ENCODE results near the gene GPR27. TPM values are rescaled to one million over a fixed set of nuclear protein-coding genes. Genes with fewer than 3 reads are reported as not detected.

GPR27 gene
- total RNA-seq, 2 experiments from 2014 or later, result 2.3 to 5.3 TPM

DNA sequence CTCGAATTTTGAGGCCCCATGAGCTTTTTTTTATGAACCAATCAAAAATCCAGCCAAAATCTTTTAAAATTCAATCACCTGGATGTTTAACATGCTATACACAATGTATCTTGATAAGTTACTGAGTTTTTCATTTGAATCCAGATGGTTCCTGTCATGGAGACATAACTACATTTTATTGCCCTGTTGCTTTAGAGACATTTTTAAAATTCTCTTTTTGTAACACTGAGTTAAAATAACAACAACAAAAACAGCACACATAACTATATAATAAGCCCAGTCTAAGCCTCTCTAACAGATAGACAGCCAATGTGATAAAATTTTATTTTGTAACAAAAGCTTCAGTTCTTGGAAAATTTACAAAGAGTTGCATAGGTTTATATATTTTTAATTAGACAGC, 29.5 kb downstream of the GPR27 start:
- H3K27ac Mint-ChIP-seq, result no peak overlapping the region
- peaks cover 51% of the 10 kb centered on the region for H3K4me1 Mint-ChIP-seq
- no peak for DNase-seq
- no peak overlapping the region for H3K4me3 Mint-ChIP-seq
- H3K36me3 Mint-ChIP-seq, result peaks cover 2% of the 10 kb centered on the region
- no peaks in the 10 kb centered on the region for H3K9me3 Mint-ChIP-seq (ENCODE audit: low read depth)
- ATAC-seq, result no peak
- CTCF ChIA-PET, result interaction anchor here (1.7 to 3.5 kb wide), 3 partner anchors 55 to 92 kb away, joined by 5 to 22 read pairs (median 7); no protein-coding TSS in a partner anchor
- H3K27me3 Mint-ChIP-seq, result peaks cover 60% of the 10 kb centered on the region

DNA sequence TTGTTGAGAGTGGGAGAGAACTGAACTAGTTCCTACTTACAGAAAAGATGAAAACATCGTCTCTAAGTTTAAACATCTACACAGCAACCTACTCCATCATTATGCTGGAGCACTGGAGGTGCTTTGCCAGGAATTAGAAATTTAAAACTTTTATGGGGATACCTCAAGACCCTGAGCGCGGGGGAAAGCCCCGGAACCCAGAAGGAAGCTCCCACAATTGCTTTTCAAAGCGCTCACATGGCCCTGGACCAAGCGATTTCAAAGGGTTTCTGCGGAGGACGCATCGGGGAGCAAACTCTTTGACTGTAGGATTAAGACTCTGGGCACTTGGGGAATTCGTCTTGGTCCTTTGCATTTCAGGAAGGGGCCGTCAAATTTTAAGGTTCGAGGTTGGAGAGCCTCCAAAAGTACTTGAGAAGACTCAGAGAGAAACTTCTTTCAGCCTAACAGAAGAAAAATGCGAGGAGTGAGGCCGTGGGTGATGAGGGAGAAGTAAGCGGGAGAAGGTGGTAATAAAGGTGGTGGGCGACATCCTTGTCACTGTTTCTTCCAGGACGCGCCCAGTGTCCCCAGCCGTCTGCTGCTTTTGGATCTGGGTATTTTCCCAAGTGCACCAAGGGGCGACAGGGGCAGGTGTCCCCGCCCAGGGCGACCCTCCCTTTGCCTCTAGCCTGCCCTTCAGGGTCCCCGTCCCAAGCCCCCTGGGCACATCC, 30.7 kb downstream of the GPR27 start:
- H3K27ac Mint-ChIP-seq, result peak overlapping the region; percentile 35
- ATAC-seq, result no peak
- DNase-seq, result no peak

DNA sequence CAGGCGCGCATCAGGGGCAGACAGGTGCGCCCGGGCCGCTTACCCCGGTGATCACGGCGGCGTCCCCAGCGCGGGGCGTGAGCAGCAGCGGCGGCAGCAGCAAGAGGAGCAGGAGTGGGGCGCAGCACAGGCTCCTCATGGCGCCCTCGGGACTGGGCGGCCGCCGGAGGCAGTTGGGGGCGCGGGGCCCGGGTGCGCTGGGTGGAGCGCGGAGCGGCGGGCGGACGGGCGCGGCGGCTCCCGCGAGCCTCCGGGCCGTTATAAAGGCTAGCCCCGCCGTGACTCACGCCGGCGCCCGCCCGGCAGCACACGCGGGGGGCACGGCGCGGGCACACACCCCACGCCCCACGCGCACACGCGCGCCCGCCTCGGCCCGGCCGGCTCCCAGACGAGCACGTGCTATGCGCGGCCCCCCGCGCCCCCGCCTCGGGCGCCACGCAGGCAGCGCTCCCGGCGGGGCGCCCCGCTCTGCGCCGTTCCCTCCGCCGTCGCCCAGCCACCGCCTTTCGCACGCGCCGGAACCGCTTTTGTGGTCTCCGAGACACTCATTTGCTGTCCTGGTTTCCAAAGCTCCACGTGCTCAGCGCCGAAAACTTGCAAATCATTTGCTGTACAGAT, 31.4 kb downstream of the GPR27 start, which contains the start of gene PROK2:
TSS of gene PROK2 (minus strand) at position 235 of the 618 bp plus-strand sequence. CDS start at position 139, 96 bp downstream.
- Mint-ChIP-seq H3K27me3 (peaks cover 60% of the 10 kb centered on the region), H3K27ac (peak within 1 kb of the TSS; percentile 35), H3K36me3 (peaks cover 2% of the 10 kb centered on the region), H3K4me3 (peak within 1 kb of the TSS; percentile 79), H3K9me3 (ENCODE audit: low read depth) (no peaks in the 10 kb centered on the region), H3K4me1 (peaks cover 35% of the 10 kb centered on the region)
- CTCF ChIA-PET, result no interaction called here
- ATAC-seq (peak; percentile 83), DNase-seq (peak; percentile 59)

More for the DNA sequence above, 30.7 kb downstream of the GPR27 start:
- H3K27me3 Mint-ChIP-seq, result peaks cover 60% of the 10 kb centered on the region
- no peaks in the 10 kb centered on the region for H3K9me3 Mint-ChIP-seq (ENCODE audit: low read depth)
- CTCF ChIA-PET, result interaction anchor here (1.7 to 3.5 kb wide), 3 partner anchors 56 to 91 kb away, joined by 5 to 22 read pairs (median 7); no protein-coding TSS in a partner anchor
- peaks cover 2% of the 10 kb centered on the region for H3K36me3 Mint-ChIP-seq
- peak overlapping the region; percentile 79 for H3K4me3 Mint-ChIP-seq
- H3K4me1 Mint-ChIP-seq, result peaks cover 42% of the 10 kb centered on the region

DNA sequence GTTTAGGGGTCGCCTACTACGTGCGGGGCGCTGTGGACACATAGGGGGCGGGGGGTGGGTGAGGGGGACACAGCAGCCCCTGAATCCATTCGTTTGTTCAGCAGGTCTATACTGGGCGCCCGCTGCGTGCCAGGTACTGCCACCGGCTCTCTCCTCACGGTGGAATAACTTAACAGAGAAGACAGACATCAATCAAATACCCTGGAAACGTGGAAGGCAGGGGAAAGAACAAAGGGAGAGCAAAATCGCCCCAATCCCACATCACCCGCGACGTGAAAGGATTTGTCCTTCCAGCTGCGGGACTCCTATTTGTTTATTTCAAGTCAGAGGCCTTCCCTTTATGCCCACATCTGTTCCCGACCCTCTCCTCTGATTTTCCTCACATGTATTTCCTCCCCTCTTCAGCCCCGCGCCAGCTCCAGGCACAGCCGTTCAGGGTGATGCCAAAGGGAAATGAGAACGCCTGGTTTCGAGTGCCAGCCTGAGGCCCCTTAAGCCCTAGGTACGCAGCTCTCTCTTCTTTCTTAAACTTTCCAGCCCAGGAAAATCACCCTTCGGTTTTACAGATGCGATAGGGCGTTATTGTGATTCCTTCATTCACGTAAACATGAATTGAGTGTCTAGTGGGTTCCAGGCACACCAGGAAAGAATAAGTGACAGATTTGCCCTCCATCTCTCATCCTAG, 32.0 kb downstream of the GPR27 start:
- peak overlapping the region; percentile 60 for H3K4me3 Mint-ChIP-seq
- H3K27ac Mint-ChIP-seq, result peak overlapping the region; percentile 11
- DNase-seq (no peak), ATAC-seq (no peak)
- CTCF ChIA-PET, result no interaction called here
- H3K27me3 Mint-ChIP-seq, result peaks cover 62% of the 10 kb centered on the region
- H3K36me3 Mint-ChIP-seq, result peaks cover 2% of the 10 kb centered on the region
- H3K4me1 Mint-ChIP-seq, result peaks cover 29% of the 10 kb centered on the region
- H3K9me3 Mint-ChIP-seq (ENCODE audit: low read depth), result no peaks in the 10 kb centered on the region

DNA sequence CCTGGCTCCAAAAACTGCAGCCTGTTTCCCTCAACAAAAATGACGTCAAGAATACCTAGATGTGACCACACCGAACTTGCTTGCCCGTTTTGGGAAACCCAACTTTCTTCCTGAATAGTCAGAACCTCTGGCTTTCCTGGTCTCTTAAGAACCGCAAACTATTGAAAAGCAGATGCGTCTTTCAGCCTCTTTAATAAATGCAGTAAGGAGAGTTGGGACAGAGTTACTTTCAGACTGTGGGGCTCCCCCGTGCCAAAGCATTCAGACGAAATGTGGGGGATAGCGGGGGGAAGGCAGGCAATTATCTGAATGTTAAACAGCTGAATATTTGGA, 32.5 kb downstream of the GPR27 start:
- DNase-seq, result no peak
- no peak for ATAC-seq
- Mint-ChIP-seq H3K36me3 (peaks cover 2% of the 10 kb centered on the region), H3K4me1 (peaks cover 25% of the 10 kb centered on the region), H3K27me3 (peaks cover 62% of the 10 kb centered on the region), H3K27ac (no peak overlapping the region), H3K4me3 (no peak overlapping the region), H3K9me3 (ENCODE audit: low read depth) (no peaks in the 10 kb centered on the region)
- CTCF ChIA-PET, result no interaction called here

DNA sequence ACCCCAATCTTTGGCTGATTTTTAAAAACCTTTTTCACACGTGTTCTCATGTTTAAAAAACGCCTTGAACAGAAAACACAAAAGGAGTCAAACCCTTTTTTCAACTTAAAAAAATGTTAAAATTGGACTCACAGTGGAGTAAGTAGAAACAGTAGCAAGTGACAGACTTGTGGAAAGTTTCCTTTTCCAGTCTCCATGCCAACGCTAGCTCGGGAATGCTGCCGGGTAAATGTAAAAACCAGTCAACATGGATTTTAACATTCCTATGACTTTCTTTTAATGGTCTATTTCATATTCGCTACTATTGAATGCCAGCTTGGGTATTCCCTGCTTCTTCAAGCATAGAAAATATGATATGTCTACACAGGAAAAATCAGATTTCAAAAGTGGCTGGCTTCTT, 32.9 kb downstream of the GPR27 start:
- H3K4me1 Mint-ChIP-seq, result peaks cover 22% of the 10 kb centered on the region
- peaks cover 2% of the 10 kb centered on the region for H3K36me3 Mint-ChIP-seq
- H3K27ac Mint-ChIP-seq, result no peak overlapping the region
- no peaks in the 10 kb centered on the region for H3K9me3 Mint-ChIP-seq (ENCODE audit: low read depth)
- DNase-seq (no peak), ATAC-seq (no peak)
- no peak overlapping the region for H3K4me3 Mint-ChIP-seq
- CTCF ChIA-PET, result no interaction called here
- peaks cover 60% of the 10 kb centered on the region for H3K27me3 Mint-ChIP-seq

DNA sequence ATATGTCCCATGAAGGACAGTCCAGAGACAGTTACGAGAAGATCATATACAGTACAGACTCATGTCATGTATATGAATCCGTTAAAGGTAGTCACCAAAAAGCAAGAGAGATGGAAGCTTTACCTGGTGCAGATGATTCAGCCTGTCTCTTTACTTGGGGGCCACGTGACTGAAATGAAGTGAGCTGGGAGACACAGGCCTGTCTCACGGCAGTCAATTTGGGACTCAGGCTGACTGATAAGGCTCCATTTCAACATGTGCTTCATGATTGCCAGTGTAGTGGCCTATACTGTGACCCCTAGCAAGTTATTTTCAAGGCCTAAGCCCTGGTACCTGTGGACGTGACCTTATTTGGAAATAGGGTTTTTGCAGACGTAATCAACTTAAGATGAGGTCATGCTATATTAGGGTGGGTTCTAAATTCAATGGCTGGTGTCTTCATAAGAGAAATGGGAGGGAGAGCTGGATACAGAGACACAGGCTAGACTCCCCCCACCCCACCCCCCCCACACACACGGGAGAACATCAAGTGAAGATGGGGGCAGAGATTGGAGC, 34.3 kb downstream of the GPR27 start:
- DNase-seq (no peak), ATAC-seq (no peak)
- peaks cover 21% of the 10 kb centered on the region for H3K4me1 Mint-ChIP-seq
- no peak overlapping the region for H3K4me3 Mint-ChIP-seq
- no peaks in the 10 kb centered on the region for H3K9me3 Mint-ChIP-seq (ENCODE audit: low read depth)
- peaks cover 51% of the 10 kb centered on the region for H3K27me3 Mint-ChIP-seq
- H3K36me3 Mint-ChIP-seq, result peaks cover 2% of the 10 kb centered on the region
- CTCF ChIA-PET, result interaction anchor here (1.5 kb wide), 1 partner anchor 25 kb away, joined by 4 read pairs; no protein-coding TSS in a partner anchor
- no peak overlapping the region for H3K27ac Mint-ChIP-seq

DNA sequence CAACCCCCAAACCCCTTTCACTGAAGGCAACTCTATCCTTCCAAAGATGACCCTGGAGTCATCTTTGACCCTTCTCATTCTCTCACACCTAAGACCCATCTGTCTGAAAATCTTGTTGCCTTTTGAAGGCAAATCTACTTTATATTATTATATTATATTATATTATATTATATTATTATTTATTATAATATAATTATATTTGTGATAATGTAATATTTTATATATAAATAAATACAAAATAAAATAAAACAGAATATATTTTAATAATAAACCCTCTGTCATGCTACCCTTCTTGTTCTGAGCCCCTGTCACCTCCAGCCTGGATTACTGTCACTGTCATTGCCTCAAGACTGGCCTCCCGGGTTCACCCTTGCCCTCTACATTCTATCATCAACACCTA, 36.3 kb downstream of the GPR27 start:
- H3K27me3 Mint-ChIP-seq, result peaks cover 40% of the 10 kb centered on the region
- no peak overlapping the region for H3K27ac Mint-ChIP-seq
- no peaks in the 10 kb centered on the region for H3K36me3 Mint-ChIP-seq
- H3K9me3 Mint-ChIP-seq (ENCODE audit: low read depth), result no peaks in the 10 kb centered on the region
- CTCF ChIA-PET, result interaction anchor here (2.2 kb wide), 1 partner anchor 60 kb away, joined by 5 read pairs; no protein-coding TSS in a partner anchor
- peaks cover 10% of the 10 kb centered on the region for H3K4me1 Mint-ChIP-seq
- DNase-seq (no peak), ATAC-seq (no peak)
- H3K4me3 Mint-ChIP-seq, result no peak overlapping the region

DNA sequence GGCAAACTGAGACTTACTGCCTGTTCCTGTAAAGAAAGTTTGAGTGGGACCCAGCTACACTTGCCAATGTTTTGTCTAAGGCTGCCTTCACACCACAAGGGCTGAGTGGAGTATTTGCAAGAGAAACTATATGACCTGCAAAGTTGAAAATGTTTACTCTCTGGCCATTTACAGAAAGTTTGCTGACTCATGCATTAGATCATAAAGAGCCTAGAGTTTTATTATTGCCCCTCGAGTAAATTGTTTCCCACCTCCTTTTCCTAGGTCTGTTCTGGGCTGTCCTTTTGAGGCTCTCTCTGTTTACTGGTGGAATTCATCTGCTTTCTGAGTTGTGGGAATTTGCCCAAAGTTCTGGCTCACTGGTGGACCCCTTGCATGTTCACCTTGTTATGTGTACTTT, 38.0 kb downstream of the GPR27 start:
- Mint-ChIP-seq H3K4me1 (peaks cover 7% of the 10 kb centered on the region), H3K9me3 (ENCODE audit: low read depth) (no peaks in the 10 kb centered on the region), H3K27ac (no peak overlapping the region), H3K4me3 (no peak overlapping the region), H3K36me3 (no peaks in the 10 kb centered on the region), H3K27me3 (peaks cover 33% of the 10 kb centered on the region)
- ATAC-seq (no peak), DNase-seq (no peak)
- CTCF ChIA-PET, result interaction anchor here (1.5 kb wide), 1 partner anchor 11 kb away, joined by 3 read pairs; no protein-coding TSS in a partner anchor

DNA sequence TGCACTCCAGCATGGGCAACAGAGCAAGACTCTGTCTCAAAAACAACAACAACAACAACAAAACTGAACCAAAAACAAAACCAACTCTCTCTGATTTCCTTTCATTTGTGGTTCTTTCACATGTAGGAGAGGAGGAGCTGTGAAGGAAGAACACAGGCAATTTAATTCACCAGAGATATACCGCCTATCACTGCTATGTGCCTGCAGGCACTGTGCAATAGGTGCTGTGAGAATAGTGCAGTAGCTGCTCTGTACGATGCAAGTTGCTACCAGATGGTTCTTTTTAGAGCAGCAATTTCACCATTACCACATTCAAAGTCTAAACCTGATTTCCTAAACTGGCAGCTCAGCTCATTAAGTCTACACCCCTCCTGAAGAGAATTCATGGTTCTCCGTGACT, 42.6 kb downstream of the GPR27 start:
- ATAC-seq (peak; percentile 33), DNase-seq (no peak)
- no peak overlapping the region for H3K4me3 Mint-ChIP-seq
- H3K27me3 Mint-ChIP-seq, result peaks cover 31% of the 10 kb centered on the region
- no peak overlapping the region for H3K27ac Mint-ChIP-seq
- no peaks in the 10 kb centered on the region for H3K36me3 Mint-ChIP-seq
- H3K4me1 Mint-ChIP-seq, result peaks cover 7% of the 10 kb centered on the region
- H3K9me3 Mint-ChIP-seq (ENCODE audit: low read depth), result no peaks in the 10 kb centered on the region
- CTCF ChIA-PET, result no interaction called here

DNA sequence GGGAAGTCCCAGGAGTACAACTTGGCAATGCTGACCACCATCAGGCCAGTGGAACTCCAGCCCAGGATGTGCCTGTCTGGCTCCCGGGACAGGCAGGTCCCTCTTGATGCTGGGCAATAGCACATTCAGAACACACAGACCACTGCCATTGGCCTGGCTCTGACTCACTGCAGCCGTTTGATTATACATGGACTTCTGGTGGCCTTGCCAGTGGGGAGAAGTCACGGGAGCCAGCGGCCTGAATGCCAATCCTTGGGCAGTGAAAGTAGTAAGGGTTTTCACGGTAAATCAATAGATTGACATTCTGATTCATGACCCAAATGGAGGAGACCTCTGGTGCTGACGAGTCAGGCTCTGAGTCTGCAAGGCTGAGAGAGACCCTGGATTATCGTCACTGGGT, 43.8 kb downstream of the GPR27 start:
- H3K27me3 Mint-ChIP-seq, result peaks cover 36% of the 10 kb centered on the region

DNA sequence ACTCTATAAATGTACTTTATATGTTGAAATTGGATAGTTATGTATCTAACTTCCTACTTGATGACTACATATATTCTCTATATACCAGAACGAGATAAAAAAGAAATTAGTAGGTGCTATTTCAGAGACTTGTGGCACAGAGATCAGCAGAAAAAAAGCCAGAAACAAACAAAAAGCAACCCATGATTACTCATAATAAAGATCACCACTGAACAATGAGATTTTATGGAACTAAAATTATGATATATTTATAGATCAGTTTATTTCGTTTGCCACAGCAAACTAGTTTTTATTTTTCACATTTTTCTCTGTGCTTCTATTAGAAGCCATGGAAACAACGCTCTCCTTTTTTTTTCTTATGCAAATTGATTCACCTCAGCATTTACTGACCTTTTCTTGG, 46.4 kb downstream of the GPR27 start:
- H3K36me3 Mint-ChIP-seq, result no peaks in the 10 kb centered on the region
- H3K27ac Mint-ChIP-seq, result no peak overlapping the region
- peaks cover 7% of the 10 kb centered on the region for H3K4me1 Mint-ChIP-seq
- H3K4me3 Mint-ChIP-seq, result no peak overlapping the region
- ATAC-seq, result no peak
- CTCF ChIA-PET, result no interaction called here
- H3K9me3 Mint-ChIP-seq (ENCODE audit: low read depth), result no peaks in the 10 kb centered on the region
- peaks cover 30% of the 10 kb centered on the region for H3K27me3 Mint-ChIP-seq
- no peak for DNase-seq

More for the DNA sequence above, 43.8 kb downstream of the GPR27 start:
- CTCF ChIA-PET, result no interaction called here
- Mint-ChIP-seq H3K4me1 (peaks cover 7% of the 10 kb centered on the region), H3K27ac (no peak overlapping the region), H3K4me3 (no peak overlapping the region), H3K9me3 (ENCODE audit: low read depth) (no peaks in the 10 kb centered on the region), H3K36me3 (no peaks in the 10 kb centered on the region)
- ATAC-seq, result no peak
- no peak for DNase-seq

DNA sequence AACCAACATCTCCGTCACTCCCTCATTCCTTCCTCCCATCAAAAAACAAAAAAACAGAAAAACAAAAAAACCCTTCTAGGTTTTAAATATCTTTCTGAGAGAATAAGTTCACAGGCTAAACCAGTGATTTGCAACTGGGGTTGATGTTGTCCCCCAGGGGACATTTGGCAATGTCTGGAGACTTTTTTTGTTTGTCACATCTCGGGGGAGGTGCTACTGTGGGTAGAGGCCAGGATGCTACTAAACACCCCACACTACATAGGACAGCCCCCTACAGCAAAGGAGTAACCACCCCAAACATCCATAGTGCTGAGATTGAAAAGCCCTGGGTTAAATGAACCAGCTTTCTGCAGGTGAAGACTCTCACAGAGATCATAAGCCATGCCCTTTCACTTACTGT, 48.3 kb downstream of the GPR27 start:
- peaks cover 22% of the 10 kb centered on the region for H3K27me3 Mint-ChIP-seq
- CTCF ChIA-PET, result interaction anchor here (1.6 kb wide), 1 partner anchor 40 kb away, joined by 3 read pairs; no protein-coding TSS in a partner anchor
- no peaks in the 10 kb centered on the region for H3K4me1 Mint-ChIP-seq
- H3K9me3 Mint-ChIP-seq (ENCODE audit: low read depth), result no peaks in the 10 kb centered on the region
- no peaks in the 10 kb centered on the region for H3K36me3 Mint-ChIP-seq
- no peak for ATAC-seq
- DNase-seq, result no peak
- H3K4me3 Mint-ChIP-seq, result no peak overlapping the region
- no peak overlapping the region for H3K27ac Mint-ChIP-seq
